ENCODE data around the gene PALLD.

Gene PALLD

DNA sequence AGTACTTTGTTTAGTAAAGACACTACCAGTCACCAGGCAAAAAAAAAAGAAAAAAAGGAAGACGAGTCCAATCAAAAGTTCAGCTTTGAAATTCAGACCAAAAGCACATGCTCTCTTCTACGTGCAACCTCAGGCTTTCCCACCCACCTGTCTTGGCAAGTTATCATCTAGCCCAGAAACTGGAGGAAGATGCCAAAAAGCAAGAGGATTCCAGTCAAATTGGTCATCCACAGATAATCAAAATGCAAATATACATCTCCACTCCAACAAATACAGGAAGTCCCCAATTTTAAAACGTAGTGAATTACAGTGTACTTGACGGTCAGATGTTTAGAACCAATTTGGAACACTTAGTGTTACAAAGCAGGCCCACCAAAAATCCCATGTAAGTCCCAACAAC, 96.5 kb downstream of the PALLD start:
- DNase-seq, result no peak

DNA sequence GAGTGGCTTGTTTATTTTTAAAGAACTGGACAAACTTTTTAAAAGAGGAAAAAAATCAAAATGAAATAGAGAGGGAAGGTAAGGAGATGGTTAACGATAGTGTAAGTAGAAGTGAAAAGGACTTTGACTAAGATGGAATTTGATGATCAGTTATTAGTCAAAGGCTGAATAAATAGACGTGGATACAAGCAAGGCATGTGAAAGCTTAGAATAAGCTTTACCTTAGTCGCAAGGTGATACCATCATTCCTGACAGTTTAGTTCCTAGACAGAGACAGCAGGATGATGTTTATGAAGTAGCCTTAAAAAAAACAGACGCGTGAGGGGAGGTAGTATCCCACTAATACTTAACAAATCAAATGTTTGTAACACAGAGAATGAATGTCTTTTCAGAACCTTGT, 97.3 kb downstream of the PALLD start:
- DNase-seq, result no peak

DNA sequence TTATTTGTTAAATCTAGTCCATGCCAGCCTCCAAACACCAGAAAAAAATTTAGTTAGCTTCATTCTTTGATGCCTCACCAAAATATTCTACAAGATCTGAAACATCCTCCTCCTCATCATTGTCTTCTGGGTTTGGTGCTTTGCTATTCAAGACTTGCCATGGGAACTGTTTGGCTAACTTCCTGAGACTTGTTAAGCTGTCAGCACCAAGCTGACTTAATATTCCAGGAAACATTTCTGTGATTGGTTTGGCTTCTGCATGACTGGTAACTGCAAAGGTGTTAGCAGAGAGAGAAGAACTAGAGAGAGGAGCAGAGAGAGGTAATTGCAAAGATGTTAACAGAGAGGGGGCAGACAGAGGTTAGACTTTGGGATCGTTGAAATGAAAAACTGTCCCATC, 101.3 kb downstream of the PALLD start:
- peak; percentile 85 for DNase-seq

DNA sequence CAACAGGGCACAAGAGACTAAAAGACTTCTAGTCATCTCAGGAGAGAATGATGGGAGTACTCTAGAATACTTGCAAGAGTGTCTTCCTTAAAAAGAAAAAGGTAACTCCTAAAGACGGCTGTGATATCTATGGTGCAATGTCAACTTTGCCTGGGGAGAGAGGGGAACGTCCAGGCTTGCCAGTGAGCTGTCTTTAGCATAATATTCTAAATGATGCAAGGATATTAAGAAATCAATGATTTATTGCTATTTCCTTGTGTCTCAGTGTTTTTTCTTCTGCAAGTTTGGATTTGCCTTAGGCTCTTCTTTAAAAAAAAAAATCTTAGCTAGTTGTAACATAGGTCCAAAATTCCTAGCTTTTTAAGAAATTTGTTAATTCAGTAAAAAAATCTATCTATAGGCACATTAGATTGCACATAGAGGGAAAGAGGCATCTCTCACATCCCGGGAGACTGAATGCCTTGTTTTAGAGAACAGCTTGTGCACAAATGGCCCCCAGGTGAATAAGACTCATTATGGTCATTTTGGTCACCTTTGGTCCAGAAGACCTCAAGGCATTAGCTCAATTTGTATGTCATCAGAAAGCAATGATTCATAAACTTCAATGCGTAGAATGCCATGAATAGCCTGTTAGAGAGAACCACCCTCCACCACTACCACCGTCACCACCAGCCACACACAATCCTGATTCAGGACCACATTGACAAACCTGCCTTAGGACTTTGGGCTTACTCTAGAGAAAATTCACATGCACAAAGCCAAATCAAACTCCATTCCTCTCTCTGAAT, 104.1 kb downstream of the PALLD start:
- no peak for DNase-seq

DNA sequence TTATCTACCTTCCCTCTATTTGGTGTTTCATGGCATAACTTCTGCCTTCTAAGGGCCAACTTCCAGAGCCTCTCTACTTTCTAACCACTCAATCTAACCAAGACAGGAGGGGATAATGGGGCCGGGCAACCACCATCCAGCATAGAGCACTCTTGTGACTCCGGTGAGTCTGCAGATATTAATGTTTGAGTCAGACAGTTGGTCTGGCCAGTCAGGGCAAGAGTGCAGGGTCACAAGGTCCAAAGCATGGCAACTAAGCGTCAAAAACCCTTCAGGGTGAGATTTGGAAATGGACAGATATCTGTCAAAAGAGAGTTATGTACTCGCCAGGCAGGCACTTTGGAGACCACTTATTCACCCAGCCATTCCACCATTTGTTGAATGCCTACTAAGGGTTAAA, 105.0 kb downstream of the PALLD start:
- DNase-seq, result no peak

DNA sequence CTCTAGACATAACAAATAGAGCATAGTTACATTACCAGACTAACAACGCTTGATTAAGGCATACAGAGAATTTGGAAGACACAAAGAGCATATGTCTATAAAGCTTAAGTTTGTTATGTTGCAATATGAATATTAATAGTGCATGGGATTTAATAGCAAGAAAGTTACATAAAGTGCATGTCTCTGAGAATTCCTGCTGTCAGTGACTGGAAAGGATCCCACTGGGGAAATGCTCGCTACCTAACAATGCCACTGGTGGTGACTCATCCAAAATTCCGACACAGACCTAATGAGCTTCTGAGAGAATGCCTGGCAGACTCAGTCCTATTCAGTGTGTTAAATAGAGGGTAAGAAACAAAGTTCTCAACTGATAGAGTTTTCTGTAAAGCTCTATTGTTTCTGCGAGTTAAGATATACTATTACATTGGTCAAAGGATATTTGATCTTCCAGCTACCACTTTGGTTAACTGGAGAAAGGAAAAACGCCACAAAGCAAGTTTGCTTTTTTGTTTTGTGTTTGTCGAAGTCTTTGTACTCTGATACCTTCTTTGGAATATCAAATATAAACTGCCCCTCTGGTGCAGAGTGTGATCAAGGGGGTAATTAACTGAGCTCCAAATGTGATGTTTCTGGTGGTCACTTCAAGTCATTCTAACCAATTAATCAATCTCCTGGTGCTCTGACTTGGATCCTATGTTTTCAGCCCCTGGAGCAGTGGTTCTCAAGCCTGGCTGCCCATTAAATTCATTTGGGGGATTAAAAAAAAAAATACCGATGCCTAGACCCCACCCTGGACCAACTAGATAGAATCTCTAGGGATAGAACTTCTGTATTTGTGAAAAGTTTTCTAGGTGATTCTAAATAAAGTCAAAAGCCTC, 107.9 kb downstream of the PALLD start:
- peak; percentile 95 for DNase-seq

DNA sequence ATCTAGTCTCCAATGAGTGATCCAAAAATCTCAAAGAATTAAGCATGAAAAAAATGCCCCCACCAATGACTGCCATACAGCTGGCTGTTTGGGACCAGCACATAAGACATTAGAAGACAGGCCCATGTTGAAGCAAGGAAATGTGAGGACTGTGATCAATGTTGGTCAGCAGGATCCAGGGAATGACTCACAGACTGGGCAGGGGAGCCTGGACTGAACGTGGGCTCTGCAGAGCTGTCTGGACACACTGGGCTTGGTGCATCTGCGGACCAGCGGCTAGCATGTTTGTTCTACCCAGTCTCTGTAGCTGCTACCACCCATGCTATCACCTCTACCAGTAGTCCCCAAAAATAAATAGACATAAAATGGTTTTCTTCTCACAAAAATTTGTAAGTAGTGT, 108.6 kb downstream of the PALLD start:
- peak; percentile 51 for DNase-seq

DNA sequence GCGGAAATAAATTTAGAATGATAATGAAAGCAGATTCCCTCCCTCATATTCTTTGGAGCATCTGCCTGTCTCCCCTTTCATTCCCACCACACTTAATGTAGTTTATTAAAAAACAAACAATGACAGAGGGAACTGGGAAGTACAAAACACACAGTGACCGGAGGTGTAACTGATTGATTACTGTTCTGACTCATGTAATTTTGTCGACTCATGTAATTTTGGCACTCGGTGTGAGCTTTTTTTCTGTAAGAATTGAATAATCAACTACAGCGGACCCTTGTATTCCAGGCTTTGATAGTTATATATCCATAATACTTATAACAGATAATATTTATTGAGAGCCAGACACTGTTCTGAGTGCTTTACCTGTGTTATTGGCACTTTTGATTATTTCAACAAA, 110.4 kb downstream of the PALLD start:
- DNase-seq, result no peak

DNA sequence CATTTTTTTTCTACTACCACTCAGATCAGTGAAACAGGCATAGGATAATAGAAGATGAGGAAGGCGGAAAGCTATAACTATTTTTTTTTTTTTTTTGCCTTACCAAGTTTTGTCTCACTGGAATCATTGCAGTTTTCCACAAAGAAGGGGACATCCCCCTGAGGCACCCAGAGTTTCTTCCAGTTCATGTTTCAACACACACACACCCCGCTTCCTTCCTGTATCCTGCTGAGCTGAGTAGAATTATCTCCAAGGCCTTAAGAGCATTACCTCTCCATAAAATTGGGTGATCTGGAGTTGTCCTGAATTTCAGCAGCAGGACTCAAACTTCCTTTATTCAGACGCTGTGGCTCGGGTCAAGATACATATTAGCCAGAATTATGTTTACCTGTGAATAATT, 111.9 kb downstream of the PALLD start:
- no peak for DNase-seq

DNA sequence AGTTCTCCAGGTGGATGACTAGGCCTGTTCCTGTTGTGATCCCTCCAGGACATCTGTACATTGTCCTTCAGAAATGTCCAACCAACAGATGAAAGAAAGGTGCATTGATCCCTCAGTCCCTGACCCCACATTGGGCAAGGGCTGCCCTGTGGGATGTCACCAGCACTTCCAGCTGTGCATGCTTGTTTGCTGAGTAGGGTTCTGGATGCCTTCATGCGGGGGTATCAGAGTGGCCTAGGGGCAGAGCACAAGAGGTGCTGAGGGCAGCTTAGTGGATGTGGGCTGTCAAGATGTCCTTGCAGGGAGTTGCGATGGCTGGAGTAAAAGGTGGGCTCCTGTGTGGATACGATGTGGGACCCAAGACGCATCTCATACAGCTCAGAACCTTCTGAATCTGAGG, 112.5 kb downstream of the PALLD start:
- no peak for DNase-seq

DNA sequence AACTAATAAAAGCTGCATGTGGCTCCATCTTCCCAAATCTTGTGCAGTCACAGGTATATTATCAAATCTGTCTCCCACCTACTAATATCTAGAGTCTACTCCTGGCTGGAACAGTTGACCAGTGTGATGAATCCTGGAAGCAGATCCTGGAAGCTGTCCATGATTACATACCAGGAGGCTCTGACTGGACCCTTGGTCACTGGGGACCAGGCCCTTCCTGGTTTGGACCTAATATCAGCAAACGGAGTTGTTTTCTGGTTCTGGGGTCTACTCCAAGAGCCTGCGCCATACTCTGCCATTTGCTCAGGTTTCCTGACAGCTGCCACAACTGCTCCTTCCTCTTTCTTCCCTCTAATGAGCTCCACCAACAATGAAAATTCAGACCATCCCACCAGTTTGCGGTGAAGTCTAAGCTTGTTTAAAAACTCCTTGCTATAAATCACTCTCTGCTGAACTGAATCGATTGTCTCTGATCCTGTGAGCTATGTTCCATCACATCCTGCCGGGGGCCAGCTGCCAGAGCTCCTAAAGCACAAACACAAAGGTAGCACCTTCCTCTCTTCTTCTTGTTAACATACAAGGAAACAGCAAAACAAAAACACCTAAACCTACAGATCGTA, 114.2 kb downstream of the PALLD start:
- DNase-seq, result no peak

DNA sequence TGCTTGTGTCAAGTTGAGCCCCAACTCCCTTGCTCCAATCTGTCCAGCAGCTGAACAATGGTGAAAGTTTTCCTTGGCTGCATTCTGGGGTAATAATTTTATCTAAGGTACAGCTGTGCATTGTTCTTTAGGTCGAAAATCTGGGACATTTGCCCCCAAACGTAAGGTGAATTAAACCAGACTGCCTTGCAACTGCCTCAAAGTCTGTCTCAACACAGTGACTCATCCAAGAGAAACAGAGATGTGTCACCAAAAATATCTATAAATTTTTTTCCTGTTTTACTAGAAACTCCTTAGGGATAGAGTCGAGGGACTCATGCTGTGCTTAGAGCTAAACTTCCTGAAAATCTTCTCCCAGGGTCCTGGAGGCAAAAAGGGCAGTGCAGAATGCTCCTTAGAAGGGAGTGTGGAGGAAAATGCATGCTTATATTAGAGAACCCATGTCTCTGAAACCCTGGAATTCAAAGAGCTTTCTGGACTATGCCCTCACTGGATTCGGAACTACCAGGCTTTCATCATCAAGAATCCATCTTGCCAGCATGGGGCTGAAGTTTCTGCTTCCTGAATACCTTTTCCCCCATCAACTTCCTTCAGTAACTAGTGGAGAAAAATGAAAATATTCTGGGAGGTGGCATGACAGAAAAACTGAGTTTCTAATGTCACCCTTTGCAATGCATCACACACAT, 115.7 kb downstream of the PALLD start:
- DNase-seq, result peak; percentile 91

DNA sequence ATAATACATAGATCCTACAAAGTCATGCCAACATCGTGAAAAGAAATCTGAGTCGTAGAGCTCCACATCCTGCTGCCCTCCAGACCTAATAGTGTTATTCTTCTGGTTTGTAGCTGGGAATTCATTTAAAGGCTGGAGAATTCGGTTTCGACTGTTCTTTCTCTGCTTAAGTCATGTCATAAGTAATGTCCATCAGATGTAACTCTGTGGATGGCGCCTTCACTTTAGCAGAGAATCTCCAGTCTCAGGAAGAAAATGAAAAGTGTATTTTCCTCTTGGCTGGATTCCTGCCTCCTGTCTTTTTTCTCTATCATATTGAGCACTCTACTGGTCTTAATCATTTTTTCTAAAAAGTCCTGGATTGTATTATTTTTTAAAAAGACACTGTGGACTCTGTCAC, 117.0 kb downstream of the PALLD start:
- no peak for DNase-seq

DNA sequence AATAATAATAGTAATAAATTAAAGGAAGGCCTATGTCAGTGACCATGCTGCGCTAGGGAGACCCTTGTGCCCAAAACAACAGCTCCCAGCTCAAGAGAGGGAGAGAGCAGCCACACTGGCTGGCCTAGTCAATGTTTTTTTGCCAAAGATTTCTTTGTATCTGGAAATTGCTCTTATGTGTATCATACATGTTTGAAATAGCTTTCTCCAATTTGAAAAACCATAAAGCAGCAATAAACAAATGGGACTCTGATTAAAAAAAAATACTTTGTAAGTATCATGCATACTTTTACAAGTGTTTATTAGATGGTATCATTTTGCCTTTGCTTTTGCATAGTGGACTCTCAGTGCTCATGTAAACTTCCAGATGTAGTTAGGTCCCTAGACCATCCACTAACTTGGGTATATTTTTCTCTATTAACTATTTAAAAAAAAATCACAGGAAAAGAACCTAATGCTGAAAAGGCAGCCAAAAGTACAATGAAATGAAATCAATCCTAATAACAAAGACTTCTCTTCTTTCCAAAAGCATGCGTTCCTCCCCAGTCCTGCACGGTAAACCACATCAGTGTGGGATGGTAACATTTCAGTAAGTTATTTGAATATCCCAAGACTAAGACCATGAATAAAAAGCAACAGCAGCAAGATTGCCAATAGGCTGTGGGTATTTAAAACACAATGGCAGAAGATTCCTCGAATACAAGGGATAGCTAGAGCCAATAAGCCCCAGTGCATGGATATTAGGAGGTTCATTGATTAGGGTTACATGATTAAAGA, 117.6 kb downstream of the PALLD start:
- DNase-seq, result peak; percentile 73

DNA sequence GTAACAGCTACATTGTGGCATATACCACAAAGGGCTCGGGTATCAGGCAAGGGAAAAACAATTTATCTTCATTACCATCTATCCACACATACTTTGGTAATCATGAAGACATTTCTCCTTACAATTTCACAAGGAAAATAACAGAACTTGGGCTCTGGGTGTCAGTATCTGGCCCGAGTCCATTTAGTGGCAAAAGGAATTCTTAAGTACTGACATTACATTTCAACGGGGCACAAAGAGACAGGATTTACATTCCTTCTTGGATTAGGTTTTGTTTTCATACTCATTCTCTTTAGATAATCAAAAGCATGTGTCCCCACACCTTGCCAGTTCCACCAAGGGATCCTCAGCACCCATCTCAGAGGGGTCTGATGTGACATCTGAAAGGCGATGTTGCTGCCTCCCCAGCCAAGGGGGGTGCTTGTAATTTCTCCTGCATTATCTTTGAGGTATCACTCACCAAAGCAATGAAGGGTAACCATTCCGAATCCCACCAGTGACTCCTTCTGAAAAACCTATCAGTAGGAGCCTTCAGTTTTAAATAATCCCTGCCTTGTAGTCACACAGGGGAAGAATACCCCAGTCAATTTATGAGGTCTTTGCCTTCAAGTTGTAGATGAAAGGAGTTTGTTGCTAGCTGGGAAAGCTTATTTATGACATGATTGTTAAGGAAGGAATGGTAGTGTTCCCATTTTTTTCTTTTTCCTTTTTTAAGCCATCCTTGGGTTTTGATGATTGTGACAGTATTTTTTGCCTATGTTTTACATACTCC, 118.6 kb downstream of the PALLD start:
- DNase-seq, result peak; percentile 99

DNA sequence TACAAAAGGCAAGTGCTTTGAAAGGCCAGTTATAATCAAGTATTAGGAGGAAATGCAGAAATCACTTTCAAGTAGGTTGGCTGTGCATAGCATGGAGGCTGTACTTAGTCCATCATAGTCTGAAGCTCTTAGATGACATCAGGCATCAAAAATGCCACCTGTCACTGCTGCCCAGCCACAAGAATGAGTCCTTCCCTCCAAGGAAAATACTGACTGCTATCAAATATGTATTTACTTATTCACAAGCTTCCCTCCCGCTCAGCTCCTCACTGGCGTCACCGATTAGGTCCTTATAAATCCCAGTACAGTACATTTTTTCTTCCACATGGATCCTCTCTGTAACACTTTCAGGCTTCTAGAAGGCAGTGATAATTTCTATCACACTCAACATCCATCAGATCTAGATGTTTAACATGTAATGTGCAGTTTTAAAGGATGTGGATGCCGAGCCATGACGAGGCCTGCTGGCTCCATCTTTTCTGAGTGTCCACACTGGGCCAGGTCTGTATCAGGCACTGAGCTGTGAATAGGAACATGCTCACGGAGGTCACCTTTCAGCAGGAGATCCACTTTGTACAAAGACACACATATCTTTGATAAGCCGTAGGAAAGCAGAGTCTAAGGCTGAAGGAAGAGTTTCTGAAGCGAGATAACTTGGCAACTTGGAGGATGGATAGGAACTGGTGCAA, 121.9 kb downstream of the PALLD start:
- DNase-seq, result peak; percentile 97

DNA sequence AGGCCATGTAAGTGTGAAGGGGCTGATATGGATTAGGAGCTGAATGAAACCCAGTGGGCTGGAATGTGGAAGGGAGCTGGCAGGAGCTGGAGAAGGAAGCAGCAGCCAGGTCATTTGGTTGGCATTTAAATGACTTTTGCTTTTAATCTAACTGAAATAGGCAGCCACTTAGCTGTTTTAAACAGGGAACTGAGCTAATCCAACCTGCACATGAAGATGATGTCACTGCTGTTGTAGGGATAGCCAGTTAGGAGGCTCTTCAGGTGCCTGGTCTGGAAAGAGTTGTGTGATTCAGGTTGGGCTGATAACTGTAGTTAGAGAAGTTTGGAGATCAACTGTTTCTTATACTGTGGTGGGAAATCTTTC, 122.4 kb downstream of the PALLD start:
- no peak for DNase-seq

DNA sequence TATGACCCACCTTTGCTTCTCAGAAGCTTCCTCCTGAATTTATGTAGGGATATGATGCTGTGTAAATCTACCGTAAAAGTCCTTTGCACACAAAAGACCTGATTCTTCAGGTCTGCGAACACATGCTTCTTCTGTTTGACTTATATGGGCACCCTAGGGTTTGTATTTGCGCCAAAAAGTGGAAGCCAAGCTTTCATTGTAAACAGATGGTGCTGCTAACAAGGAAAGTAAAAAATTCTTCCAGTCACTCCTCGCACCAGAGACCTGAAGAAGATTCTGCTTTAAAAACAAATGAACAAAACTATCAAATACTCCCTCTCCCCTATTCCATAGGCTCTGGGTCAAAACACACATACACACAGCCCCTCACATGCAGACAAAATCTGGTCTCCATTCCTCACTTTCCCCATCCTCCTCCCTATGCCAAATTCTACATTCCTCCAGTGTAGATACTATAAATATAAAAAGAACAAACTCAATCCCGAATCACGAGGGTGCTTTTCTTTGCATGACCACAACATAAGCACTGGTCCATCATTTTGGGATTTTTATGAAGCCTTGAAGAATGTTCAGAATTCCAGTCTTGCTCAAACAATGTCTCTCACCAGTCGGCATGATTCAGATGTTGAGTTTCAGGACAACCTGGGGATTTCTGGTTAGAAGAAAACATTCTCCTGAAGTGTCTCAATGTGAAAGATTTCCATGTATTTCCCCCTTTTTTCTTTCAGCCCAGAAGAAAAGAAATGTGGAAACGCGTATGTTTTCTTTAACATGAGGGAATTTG, 125.1 kb downstream of the PALLD start:
- DNase-seq, result peak; percentile 98

DNA sequence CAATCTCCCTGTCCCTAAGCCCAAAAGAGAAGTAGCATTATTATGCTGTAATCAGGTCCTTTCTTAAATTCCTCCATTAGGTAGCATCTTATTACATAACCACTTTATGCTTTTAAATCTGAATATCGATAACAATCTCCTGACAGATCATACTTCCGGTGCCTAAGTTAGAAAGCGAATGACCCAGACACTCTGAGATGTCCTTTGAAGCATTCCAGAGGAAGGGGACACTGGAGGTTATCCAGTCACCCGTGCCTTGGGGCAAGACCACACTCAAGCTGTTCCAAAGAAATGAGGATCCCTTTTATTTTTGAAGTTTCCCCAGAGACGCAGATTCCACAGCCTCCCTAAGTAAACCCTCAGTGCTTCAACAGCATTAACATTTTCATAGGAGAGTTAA, 125.7 kb downstream of the PALLD start:
- DNase-seq, result no peak

DNA sequence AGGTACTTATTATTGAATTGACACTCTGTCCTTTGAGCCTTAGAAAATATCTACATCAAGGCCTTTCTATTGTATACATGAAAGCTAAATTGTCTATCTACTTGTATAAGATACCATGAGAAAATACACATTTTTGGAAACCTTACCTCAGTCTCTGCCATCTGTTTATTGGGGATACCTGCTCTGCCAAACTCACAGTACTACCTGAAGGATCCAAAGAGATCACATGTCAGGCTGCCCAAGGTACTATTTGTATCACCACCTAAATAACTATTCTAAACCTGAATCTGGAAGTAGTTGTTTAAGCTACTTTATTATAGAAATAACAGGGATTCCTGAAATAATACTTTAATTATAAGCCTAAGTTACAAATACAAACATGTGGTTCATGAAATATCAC, 126.2 kb downstream of the PALLD start:
- no peak for DNase-seq
